ENCODE results near the gene KIF16B. TPM values are rescaled to one million over a fixed set of nuclear protein-coding genes. Genes with fewer than 3 reads are reported as not detected.
"Not testable (repeated sequence)": the region's sequence is repeated elsewhere in the genome, so short reads cannot be mapped to it uniquely, and the experiment has no call there.

KIF16B gene
- total RNA-seq, 1 donor from 2014 or later: 7.2 TPM

GRCh38 chr20:16526433-16527380, 46.5 kb downstream of the KIF16B start:
- no peak for DNase-seq (ENCODE audit: low read depth, low spot score)

- not testable (repeated sequence) for DNase-seq (ENCODE audit: low read depth, low spot score)
Observed at GRCh38 chr20:16522651-16523050, 50.6 kb downstream of the KIF16B start.

GRCh38 chr20:16520154-16520553, 53.1 kb downstream of the KIF16B start:
- DNase-seq (ENCODE audit: low read depth, low spot score): no peak

GRCh38 chr20:16519673-16520072, 53.6 kb downstream of the KIF16B start:
- DNase-seq (ENCODE audit: low read depth, low spot score): not testable (repeated sequence)

DNA sequence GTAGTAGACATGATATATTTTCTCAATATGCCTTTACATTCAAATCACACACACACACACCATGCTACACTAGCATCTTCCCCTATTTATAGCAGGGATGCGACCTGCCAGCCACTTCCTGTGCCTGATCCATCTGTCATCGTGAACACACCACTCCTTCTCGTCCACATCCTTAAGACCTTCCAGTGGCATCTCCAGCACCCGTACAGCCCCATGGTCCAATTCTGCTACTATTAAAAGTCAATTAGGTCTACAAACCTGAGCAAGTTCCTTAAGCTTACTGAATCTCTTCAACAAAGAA, 54.5 kb downstream of the KIF16B start:
- no peak for DNase-seq (ENCODE audit: low read depth, low spot score)

DNA sequence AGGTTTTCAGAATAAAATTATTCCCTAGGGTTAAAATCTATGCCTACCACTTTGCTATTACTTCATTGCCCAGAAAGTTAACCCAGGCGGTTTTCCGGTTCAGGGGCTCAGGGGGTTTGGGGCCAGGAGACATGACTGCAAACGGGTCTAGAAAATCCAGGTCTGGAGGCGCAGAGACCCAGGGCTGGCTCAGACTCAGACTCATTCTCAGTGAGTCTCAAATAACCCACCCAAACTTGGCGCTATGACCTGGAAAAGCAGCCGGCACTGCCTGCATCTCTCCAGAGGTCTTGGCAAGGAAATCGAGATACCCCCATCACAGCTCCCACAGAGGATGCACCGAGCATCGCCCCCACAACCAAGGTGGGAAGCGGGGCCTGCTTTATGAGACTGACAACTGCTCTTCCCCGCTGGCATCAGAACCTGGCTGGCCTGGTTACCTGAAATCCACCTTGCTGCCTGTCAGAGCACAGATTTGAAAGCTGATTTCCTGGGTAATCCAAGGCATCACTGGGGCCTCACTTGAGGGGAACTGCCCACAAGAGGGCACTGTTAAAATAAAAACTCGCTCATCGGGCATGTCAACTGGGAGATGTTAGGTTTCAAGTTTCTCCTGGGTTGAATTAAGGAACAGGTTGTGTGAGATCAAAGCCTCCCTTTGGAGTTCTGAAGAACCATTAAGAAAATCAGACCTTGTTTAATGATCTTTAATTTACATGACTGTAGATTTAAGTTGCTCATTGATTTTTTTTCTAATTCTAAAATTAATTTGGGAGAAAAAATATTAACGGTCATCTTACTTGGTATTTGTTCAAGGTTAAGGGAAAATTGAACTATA, 55.1 kb downstream of the KIF16B start:
- DNase-seq (ENCODE audit: low read depth, low spot score): no peak

DNA sequence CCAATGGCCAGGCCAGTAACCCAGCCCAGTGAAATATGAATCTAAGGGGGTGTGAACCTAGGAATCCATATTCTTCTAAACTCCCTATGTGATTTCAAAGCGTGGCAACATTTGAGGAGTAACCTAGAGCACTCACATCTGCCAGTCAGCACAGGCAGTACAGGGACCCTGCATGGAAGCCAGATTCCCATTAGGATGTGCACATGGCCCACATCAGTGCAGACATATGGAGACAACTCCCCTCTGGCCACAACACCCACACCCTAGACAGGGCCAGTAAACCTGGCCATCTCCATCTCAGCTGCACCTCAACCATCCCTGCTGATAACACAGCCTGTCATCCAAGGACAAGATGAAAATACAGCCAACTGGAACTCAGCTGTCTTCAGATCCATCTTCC, 56.5 kb downstream of the KIF16B start:
- no peak for DNase-seq (ENCODE audit: low read depth, low spot score)

DNA sequence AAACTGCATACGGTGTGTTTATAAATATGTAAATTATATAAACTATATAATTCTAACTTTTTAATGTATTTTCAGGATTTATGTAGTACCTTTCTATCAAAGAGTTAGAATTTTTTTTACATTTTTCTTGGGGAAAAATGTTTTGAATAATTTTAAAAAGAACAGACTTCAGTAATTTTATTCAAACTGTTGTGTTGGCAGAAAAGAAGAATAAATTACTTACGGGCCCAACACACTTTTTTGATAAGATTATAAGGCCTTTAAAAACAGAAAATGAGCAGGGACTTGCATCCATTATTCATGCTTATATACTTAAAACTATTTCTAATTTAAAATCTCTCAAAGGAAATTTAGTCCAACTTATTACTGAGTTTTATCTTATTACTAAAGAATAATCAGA, 58.2 kb downstream of the KIF16B start:
- no peak for DNase-seq (ENCODE audit: low read depth, low spot score)

- DNase-seq (ENCODE audit: low read depth, low spot score): no peak
Observed at GRCh38 chr20:16514140-16514539, 59.1 kb downstream of the KIF16B start.

DNA sequence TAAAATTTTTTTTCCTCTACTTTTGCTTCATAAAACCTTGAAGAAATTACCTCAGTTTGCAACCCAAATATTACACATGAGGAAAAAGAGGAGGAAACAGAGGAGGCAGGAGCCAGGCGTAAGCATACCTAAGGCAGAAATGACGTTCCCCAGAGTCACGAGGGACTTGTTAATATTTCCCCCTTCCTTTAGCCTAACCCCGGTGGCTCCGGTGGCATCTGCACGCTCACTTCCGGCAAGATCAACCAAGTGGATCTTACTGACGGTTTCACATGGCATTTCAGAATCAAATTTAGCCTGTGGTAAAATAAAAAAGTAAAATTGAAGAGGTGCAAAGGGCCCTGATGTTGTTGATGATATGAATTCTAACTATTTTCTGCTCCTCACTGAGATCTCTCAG, 67.4 kb downstream of the KIF16B start:
- DNase-seq (ENCODE audit: low read depth, low spot score): no peak

- no peak for DNase-seq (ENCODE audit: low read depth, low spot score)
Observed at GRCh38 chr20:16501301-16501700, 71.9 kb downstream of the KIF16B start.

GRCh38 chr20:16500197-16500596, 73.1 kb downstream of the KIF16B start:
- DNase-seq (ENCODE audit: low read depth, low spot score): no peak

- no peak for DNase-seq (ENCODE audit: low read depth, low spot score)
Observed at GRCh38 chr20:16498526-16499253, 74.6 kb downstream of the KIF16B start.

DNA sequence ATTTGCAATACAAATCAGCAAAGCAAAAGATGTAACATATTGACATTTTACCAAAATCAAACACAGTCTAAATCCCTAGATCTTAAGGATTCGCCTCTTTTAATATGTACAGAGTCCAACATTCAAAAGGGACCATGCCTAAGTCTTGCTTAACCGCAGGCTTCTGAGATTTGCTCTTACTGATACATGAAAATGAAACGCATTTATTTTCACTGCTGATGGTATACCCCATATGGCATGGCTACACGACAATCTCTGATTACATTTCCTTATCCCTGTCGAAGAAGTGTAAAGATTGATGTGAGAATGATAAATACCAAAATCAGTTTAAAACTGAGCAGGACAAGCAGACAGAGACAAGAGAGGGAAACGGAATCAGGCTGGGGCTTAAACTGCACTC, 75.4 kb downstream of the KIF16B start:
- DNase-seq (ENCODE audit: low read depth, low spot score): no peak

- DNase-seq (ENCODE audit: low read depth, low spot score): no peak
Observed at GRCh38 chr20:16493486-16493885, 79.8 kb downstream of the KIF16B start.

- no peak for DNase-seq (ENCODE audit: low read depth, low spot score)
Observed at GRCh38 chr20:16491294-16491905, 81.8 kb downstream of the KIF16B start.

GRCh38 chr20:16490696-16491095, 82.6 kb downstream of the KIF16B start:
- no peak for DNase-seq (ENCODE audit: low read depth, low spot score)

DNA sequence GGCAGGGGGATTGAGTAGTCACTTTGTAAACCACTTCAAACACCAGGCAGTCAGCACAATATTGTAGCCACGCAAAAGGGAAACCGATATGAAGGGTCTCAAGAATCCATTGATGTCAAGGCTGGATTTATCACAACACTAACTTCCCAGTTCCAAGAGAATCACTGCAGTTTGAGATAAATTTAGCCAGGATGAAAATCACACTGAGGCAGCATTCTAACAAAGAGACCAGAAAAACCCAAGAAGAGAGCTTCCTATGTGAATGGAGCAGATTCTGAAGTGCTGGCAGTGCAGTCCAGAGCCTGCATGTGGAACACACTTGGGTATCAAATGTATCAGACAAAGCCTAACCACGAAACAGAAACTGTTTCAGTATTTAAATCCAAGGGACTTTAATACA, 84.6 kb downstream of the KIF16B start:
- DNase-seq (ENCODE audit: low read depth, low spot score): no peak

GRCh38 chr20:16488086-16488485, 85.2 kb downstream of the KIF16B start:
- no peak for DNase-seq (ENCODE audit: low read depth, low spot score)

DNA sequence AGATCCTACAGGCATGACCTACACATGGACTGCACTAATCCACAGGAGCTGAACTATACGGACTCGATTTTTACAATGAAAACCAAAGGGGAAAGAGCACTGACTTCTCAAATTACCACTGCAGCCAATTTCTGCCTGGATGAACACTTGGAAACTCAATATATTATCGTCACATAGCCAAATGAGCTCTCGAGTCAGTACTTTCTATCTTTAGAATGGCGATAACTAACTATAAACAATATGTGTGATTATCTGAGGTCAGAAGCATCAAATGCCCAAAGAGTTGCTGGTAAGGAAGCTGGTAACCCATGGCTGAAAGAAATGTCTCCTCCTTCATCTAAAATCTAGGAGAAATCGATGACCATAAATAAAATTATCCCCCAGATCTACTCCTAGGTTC, 86.7 kb downstream of the KIF16B start:
- DNase-seq (ENCODE audit: low read depth, low spot score): no peak

GRCh38 chr20:16485401-16485800, 87.8 kb downstream of the KIF16B start:
- DNase-seq (ENCODE audit: low read depth, low spot score): no peak
